HG03521 (cell line): Measurements from ENCODE around the gene UBE4B.
"Not testable (repeated sequence)": the region's sequence is repeated elsewhere in the genome, so short reads cannot be mapped to it uniquely, and the experiment has no call there.

Experiments
- ATAC-seq: cut with Tn5 transposase; IDR thresholded peaks from one replicate; pipeline ENCODE4 v1.9.1; 2021; ENCODE audit warnings: mild to moderate bottlenecking, moderate library complexity; ENCODE audit not compliant: unreplicated experiment

Gene UBE4B

GRCh38 chr1:10207810-10208209, 175.1 kb downstream of the UBE4B start:
- ATAC-seq = no peak

DNA sequence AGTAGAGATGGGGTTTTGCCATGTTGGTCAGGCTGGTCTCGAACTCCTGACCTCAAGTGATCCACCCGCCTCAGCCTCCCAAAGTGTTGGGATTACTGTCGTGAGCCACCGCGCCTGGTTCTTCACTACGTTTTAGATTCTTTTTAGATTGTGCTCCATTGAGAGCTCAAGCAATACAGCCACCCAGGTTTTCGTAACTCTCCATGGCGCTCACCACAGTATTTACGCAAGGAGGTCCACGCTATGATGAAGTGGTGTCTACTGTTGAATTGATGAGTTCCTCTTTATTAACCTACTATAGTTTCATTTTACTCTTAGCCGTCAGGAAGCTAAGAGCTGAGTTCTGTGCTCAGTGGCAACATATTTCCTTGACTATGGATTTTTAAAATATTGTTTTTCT, 175.8 kb downstream of the UBE4B start:
- no peak for ATAC-seq

DNA sequence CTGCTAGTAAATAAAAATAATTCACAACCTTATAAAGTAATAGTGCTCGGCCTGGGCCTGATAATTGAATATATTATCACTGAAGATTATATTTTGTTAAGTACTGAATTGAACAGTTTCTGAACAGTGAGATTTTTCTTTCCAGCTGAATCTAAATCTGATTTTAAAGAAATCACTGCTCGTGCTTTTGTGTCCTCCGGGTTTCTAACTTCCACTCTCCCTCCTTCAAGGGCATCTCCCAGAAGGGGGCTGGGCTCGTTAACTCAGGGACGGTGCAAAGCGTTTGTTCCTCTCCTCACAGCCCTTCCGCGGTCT, 176.8 kb downstream of the UBE4B start:
- no peak for ATAC-seq

- ATAC-seq = peak; percentile 99
Measured at GRCh38 chr1:10209905-10210810, 177.4 kb downstream of the UBE4B start, which contains the start of gene KIF1B. TSS of gene KIF1B (plus strand) at chr1:10210570. CDS start at chr1:10232329, 21,759 bp downstream.

DNA sequence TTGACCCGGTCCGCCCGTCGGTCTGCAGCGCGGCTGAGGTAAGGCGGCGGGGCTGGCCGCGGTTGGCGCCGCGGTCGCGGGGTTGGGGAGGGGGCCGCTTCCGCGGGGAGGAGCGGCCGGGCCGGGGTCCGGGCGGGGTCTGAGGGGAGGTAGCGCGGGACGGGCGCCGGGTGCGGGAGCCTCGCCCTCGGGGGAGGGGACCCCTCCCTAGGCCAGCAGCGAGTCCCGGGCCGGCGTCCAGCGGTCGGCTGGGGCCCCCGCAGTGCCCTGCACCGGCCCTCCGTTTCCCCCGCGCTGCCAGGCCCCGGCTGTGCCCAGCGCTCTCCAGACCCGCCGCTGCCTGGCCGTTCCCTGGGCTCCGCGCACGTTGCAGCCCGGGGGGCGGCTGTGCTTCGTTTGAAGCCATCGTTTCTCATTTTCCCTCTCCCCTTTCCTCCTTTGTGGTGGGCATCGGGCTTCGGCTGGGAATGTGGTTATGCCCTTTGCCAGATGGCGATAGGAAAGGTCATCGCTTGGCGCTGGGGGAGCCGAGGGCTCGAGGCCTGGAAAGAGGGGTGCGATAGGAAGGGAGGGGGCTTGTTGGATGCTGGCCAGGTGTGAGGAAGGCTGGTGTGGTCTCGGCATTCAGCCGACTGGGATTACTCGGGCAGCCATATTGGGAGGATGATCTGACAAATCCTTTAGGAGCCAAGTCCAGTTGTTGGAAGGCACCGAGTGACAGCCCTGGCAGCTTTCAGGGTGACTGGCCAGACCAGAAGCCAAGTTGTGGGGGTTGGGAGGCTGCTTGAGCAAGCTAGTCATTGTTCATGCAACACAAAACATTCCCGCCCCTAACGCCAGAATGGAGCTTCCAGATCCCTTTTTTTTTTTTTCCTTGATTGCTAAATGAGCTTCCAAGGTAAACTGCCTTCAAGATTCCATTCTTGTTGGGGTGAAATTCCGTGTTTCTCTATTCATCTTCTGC, 178.4 kb downstream of the UBE4B start:
- peak; percentile 2 for ATAC-seq

GRCh38 chr1:10211805-10212410, 179.2 kb downstream of the UBE4B start:
- ATAC-seq = no peak

GRCh38 chr1:10212476-10212875, 179.7 kb downstream of the UBE4B start:
- no peak for ATAC-seq

DNA sequence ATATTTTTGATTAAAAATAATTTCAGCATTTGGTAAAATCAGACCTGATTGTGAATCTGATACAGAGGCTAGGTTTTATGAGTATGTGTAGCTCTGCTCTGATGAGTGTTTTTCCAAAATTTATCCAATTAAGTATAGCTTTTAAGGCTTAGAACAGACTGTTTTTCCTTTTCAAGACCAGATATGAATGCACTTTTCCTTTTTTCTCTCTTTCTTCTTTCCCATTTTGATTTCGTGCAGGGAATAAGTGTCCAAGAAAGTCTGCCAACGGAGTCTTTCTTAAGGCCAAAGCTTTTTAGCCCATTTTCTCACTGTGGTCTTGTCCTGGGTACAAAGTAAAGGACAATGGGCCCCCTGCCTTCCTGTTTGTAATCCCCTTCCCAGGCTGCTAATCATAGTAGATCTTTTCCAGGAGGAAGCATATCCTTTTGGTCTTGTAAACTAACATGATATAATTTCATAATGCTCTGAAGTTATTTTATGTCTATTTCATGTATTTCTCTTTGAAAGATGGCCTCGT, 180.5 kb downstream of the UBE4B start:
- ATAC-seq = no peak

GRCh38 chr1:10216090-10216749, 183.5 kb downstream of the UBE4B start:
- no peak for ATAC-seq

DNA sequence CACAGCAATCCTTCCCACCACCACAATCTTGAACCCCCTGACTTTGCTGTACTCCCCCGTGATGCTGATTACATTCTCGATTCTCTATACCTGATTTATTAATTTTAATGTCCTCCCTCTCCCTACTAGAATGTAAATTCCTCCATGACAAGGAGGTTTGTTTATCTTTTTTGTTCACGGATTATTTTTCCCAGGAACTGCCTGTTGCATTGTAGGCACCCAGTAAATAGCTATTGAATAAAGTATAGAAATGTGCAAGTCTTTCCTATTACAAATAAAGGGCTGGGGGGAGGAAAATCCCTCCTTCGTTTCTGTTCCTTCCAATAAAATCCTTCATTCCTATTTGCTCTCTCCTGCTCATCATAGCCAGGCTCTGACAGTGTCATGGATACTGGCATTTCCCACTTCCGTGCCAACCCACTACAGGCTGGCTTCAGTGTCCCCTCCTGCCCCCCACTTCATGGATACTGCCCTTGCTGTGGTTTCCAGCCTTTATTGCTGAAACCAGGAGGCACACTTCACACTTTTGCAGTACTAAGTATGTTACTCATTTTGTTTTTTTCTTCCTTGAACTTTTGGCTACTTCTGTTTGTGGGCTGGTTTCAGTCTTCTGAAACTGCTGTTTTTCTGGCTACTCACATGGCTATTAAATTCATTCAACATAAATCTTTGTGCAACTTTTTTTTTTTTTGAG, 185.1 kb downstream of the UBE4B start:
- ATAC-seq = no peak

DNA sequence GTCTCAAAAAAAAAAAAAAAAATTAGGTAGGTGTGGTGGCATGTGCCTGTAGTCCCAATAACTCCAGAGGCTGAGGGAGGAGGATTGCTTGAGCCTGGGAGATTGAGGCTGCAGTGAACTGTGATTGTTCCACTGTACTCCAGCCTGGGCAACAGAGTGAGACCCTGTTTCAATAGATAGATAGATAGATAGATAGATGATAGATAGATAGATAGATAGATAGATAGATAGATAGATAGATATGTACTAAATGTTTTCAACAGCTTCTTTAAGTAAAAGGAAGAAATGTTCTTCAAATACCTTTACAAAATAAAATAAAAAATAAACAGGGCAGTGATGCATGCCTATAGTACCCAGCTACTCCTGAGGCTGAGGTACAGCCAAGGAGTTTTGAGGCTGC, 187.4 kb downstream of the UBE4B start:
- ATAC-seq = no peak

- ATAC-seq = not testable (repeated sequence)
Measured at GRCh38 chr1:10220657-10221056, 187.9 kb downstream of the UBE4B start.

- no peak for ATAC-seq
Measured at GRCh38 chr1:10225573-10225972, 192.8 kb downstream of the UBE4B start.

GRCh38 chr1:10228528-10228927, 195.8 kb downstream of the UBE4B start:
- ATAC-seq = no peak

DNA sequence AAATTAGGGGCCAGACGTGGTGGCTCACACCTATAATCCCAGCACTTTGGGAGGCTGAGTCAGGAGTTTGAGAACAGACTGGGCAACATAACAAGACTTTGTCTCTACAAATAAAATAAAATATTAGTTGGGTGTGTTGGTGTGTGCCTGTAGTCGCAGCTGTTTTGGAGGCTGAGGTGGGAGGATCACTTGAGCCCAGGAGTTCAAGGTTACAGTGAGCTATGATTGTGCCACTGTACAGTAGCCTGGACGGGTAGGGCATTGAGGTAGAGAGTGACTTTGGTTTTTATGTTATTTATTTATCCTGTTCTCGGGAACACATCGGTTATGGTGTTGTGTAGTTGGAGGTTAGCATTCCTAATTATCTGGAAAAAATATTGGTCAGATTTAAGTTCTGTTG, 197.1 kb downstream of the UBE4B start:
- no peak for ATAC-seq
